ENCODE measurements around the gene DNLZ. TPM values are rescaled to one million over a fixed set of nuclear protein-coding genes. Genes with fewer than 3 reads are reported as not detected.

The DNLZ gene
- total and polyA plus RNA-seq, 12 donors: 3.1 to 28.9 (median 17.5) TPM

DNA sequence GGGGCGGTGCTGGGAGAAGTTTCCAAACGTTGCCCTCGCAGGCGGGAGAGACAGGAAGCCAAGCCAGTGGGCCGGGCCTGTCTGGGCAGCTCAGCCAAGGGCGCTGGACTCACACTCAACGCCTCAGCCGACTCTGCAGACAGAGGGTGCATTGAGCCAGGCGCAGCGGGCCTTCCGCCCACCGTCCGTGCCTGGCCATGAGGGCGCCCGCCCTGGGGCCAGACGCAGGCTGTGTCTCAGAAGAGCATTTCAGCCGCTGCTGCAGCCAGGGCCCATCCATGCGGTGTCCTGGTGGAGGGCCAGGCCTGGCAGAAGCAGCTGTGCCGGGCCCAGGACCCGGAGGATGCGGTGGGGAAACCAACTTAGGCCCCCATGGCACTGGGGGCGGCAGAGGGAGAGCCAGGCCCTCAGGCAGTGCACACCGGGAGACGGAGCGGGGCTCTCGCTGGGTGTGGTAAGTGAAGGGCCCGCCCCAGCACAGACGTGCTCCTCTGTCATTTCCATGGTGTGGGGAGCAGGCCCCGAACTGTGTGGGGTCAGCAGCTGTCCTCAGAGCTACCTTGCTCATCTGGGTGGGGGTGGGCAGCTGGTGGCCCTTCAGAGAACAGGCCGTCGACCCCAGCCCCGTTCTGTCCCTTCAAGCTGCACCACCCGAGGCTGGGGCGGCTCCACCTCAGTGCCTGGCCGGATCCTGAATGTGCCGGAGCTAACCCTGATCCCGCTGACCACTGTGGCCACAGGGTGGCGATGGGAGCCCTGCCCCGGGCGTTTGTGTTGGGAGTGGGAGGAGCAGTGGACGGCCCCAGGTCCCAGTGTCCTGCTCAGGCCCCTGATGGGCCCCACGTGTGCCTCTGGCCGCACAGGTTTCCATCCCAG, 18.0 kb downstream of the DNLZ start:
- Histone ChIP-seq H3K4me3 (no peak overlapping the region), H3K27ac (peak overlapping the region in 2 of 5 donors; percentile 49 to 75), H3K4me1 (replicated peaks in 1 of 2) (peaks cover 16 to 45% of the 10 kb centered on the region in 2 donors), H3K27me3 (no peaks in the 10 kb centered on the region), H3K9me3 (replicated peaks in 1 of 3) (no peaks in the 10 kb centered on the region), H3K36me3 (replicated peaks in 1 of 2) (no peaks in the 10 kb centered on the region)
- WGBS, 4 donors: 57 to 61% (median 60%) methylated on average over 2 to 43 of the region's 43 CpGs
- intact Hi-C loops (cut with DNase I): no loop called here
- TF ChIP-seq CTCF (IDR thresholded peaks at IDR 0.05): peak; percentile 12 to 56 (median 44)
- no peak for TF ChIP-seq POLR2A (IDR thresholded peaks at IDR 0.05)
- DNase-seq: peak in 6 of 7 donors; percentile 52 to 82 (median 72)

DNA sequence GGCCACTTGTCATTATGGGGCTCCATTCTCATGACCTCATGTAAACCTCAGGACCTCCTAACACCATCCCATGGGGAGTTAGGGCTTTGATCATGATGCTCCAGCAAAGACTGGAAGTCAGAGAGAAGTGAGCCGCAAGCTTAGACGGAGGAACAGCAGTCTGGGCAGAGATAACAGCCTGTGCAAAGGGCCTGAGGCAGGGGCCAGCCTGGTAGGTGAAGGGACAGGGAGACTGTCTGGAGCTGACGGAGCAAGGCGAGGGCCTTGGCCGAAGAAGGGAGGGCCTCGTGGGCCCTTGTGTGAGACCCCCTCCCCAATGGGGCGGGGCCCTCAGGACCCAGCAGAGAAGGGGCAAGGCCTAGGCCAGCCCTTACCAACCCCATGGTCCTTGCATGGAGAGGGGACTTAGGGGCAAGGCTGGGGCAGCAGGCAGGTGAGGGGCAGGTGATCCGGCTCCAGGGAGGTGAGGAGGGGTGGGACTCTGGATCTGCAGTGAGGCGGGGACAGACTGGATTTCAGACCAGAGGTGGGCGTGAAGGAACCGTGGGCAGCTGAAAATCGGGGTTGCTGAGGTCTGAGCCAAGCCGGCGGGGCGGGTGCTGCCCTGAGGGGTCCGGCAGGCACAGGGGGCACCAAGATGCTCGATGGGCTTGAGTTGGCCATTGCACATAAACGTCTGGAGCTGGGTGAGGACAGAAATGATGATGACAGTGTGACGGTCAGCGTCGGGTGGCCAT, 18.8 kb downstream of the DNLZ start:
- Histone ChIP-seq H3K4me1 (replicated peaks in 1 of 2) (peaks cover 16 to 45% of the 10 kb centered on the region in 2 donors), H3K36me3 (replicated peaks in 1 of 2) (no peaks in the 10 kb centered on the region), H3K9me3 (replicated peaks in 1 of 3) (no peaks in the 10 kb centered on the region), H3K27ac (peak overlapping the region in 2 of 5 donors; percentile 49 to 75), H3K4me3 (no peak overlapping the region), H3K27me3 (no peaks in the 10 kb centered on the region)
- TF ChIP-seq POLR2A (IDR thresholded peaks at IDR 0.05): no peak
- TF ChIP-seq CTCF (IDR thresholded peaks at IDR 0.05): no peak
- intact Hi-C loops (cut with DNase I): no loop called here
- WGBS, 4 donors: 77 to 88% (median 81%) methylated on average over 10 to 21 of the region's 21 CpGs
- no peak for DNase-seq

DNA sequence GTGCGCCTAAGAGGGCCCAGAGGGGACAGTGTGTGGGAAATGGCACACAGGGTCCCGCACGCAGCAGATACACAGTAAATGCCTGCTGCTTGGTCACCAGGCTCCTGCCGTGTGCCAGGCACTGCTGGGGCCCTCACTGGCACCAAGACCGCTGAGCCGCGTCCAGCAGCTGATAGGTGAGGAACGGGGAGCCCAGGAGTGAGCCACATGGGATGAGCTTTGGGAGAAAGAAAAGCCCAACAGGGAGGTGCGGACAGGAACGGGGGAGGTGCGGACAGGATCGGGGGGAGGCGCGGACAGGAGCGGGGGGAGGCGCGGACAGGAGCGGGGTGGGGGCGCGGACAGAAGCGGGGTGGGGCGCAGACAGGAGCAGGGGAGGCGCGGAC, 19.7 kb downstream of the DNLZ start:
- H3K4me1 ChIP-seq (replicated peaks in 1 of 2): peaks cover 16 to 45% of the 10 kb centered on the region in 2 donors
- intact Hi-C loops (cut with DNase I): no loop called here
- H3K27ac ChIP-seq: peak overlapping the region in 1 of 5 donors; percentile 78
- TF ChIP-seq POLR2A (IDR thresholded peaks at IDR 0.05): no peak
- TF ChIP-seq CTCF (IDR thresholded peaks at IDR 0.05): no peak
- no peaks in the 10 kb centered on the region for H3K9me3 ChIP-seq (replicated peaks in 1 of 3)
- no peaks in the 10 kb centered on the region for H3K36me3 ChIP-seq (replicated peaks in 1 of 2)
- no peaks in the 10 kb centered on the region for H3K27me3 ChIP-seq
- H3K4me3 ChIP-seq: no peak overlapping the region
- WGBS, 4 donors: 93 to 98% (median 94%) methylated on average over 20 to 24 of the region's 24 CpGs
- no peak for DNase-seq

Data from adrenal gland (tissue), 12 donors.